ENCODE data around the gene PIP4K2B.
"Not testable (repeated sequence)": the region's sequence is repeated elsewhere in the genome, so short reads cannot be mapped to it uniquely, and the experiment has no call there.

The PIP4K2B gene

GRCh38 chr17:38728290-38728831 lies 71.0 kb downstream of the PIP4K2B start:
- DNase-seq = peak; percentile 43

- peak; percentile 76 for DNase-seq
Measured at GRCh38 chr17:38727736-38728135, 71.6 kb downstream of the PIP4K2B start.

GRCh38 chr17:38726145-38726544 lies 73.2 kb downstream of the PIP4K2B start:
- DNase-seq = not testable (repeated sequence)

- DNase-seq = no peak
Measured at GRCh38 chr17:38725066-38725465, 74.3 kb downstream of the PIP4K2B start.

GRCh38 chr17:38724337-38724988 lies 74.9 kb downstream of the PIP4K2B start:
- DNase-seq = no peak

- no peak for DNase-seq
Measured at GRCh38 chr17:38721802-38722201, 77.6 kb downstream of the PIP4K2B start.

GRCh38 chr17:38720941-38721340 lies 78.4 kb downstream of the PIP4K2B start:
- DNase-seq = no peak

GRCh38 chr17:38719943-38720641 lies 79.3 kb downstream of the PIP4K2B start:
- DNase-seq = no peak

- DNase-seq = no peak
Measured at GRCh38 chr17:38719289-38719942, 79.9 kb downstream of the PIP4K2B start.

- DNase-seq = no peak
Measured at GRCh38 chr17:38717139-38717745, 82.1 kb downstream of the PIP4K2B start.

GRCh38 chr17:38716368-38717005 lies 82.9 kb downstream of the PIP4K2B start:
- DNase-seq = no peak
